Neural cell (in vitro differentiated cells): ENCODE measurements around the gene NTF4. TPM values are rescaled to one million over a fixed set of nuclear protein-coding genes. Genes with fewer than 3 reads are reported as not detected.

Experiments used
- H2AFZ ChIP-seq: fragments of 200-600, 300-800 bp; sonication (generic), shearing (Covaris generic); 2 replicates; pipeline ENCODE4 v1.6.0; 2014; ENCODE audit warnings: low read depth, mild to moderate bottlenecking, antibody characterized with exemption, low read length, moderate library complexity
- H3F3A ChIP-seq: fragments of 200-600 bp; shearing (Covaris generic); 2 replicates; pipeline ENCODE4 v1.6.1; 2016; ENCODE audit warnings: mild to moderate bottlenecking, moderate library complexity, mixed read lengths, antibody characterized with exemption, low read length; ENCODE audit not compliant: insufficient read depth, poor library complexity, severe bottlenecking
- H3K27ac ChIP-seq: fragments of 200-600, 300-800 bp; sonication (generic), shearing (Covaris generic); 2 replicates; pipeline ENCODE4 v1.5.1; 2014; ENCODE audit warnings: mild to moderate bottlenecking, low read length, moderate library complexity
- H3K27me3 ChIP-seq: fragments of 300-800, 200-600 bp; sonication (generic), shearing (Covaris generic); 2 replicates; pipeline ENCODE4 v1.6.0; 2014; ENCODE audit warnings: mild to moderate bottlenecking, low read depth, low read length, moderate library complexity; ENCODE audit not compliant: insufficient read depth
- H3K36me3 ChIP-seq: fragments of 300-800, 200-600 bp; sonication (generic), shearing (Covaris generic); 2 replicates; pipeline ENCODE4 v1.5.1; 2014; ENCODE audit warnings: mild to moderate bottlenecking, antibody characterized with exemption, low read length, moderate library complexity; ENCODE audit not compliant: insufficient read depth
- H3K4me2 ChIP-seq: fragments of 300-800, 200-600 bp; sonication (generic), shearing (Covaris generic); 2 replicates; pipeline ENCODE4 v1.6.0; 2014; ENCODE audit warnings: mild to moderate bottlenecking, low read length
- H3K4me3 ChIP-seq: fragments of 300-800, 200-600 bp; sonication (generic), shearing (Covaris generic); 2 replicates; pipeline ENCODE4 v1.5.1; 2014; ENCODE audit warnings: mild to moderate bottlenecking, low read length, moderate library complexity
- H3K79me2 ChIP-seq: fragments of 200-600 bp; shearing (Covaris generic); replicated peaks from 2 replicates; pipeline ENCODE4 v1.6.0; 2014; ENCODE audit warnings: mild to moderate bottlenecking, low read length, moderate library complexity; ENCODE audit not compliant: insufficient read depth
- H3K9ac ChIP-seq: fragments of 300-800, 200-600 bp; sonication (generic), shearing (Covaris generic); 2 replicates; pipeline ENCODE4 v1.6.1; 2016; ENCODE audit warnings: mild to moderate bottlenecking, low read length, mixed read lengths
- H3K9me2 ChIP-seq: fragments of 200-600 bp; shearing (Covaris generic); 2 replicates; pipeline ENCODE4 v1.6.1; 2016; ENCODE audit warnings: mild to moderate bottlenecking, low read length, mixed read lengths; ENCODE audit not compliant: insufficient read depth
- H3K9me3 ChIP-seq: fragments of 200-600, 300-800 bp; sonication (generic), shearing (Covaris generic); 2 replicates; pipeline ENCODE4 v1.6.1; 2016; ENCODE audit warnings: mild to moderate bottlenecking, mixed run types, low read length, moderate library complexity, mixed read lengths
- H4K20me1 ChIP-seq: fragments of 200-600 bp; shearing (Covaris generic); 2 replicates; pipeline ENCODE4 v1.6.1; 2016; ENCODE audit warnings: mild to moderate bottlenecking, mixed run types; ENCODE audit not compliant: insufficient read depth
- EP300 ChIP-seq: fragments of 450-650 bp; conservative IDR thresholded peaks from 2 replicates; pipeline ENCODE4 v1.6.1; 2014; ENCODE audit warnings: antibody characterized with exemption, mild to moderate bottlenecking, moderate library complexity; ENCODE audit not compliant: poor library complexity, severe bottlenecking
- EZH2 ChIP-seq: fragments of 200-600, 300-800 bp; shearing (Covaris generic), sonication (generic); IDR thresholded peaks from 2 replicates; pipeline ENCODE4 v1.6.1; 2014; ENCODE audit warnings: antibody characterized with exemption, low read length, borderline replicate concordance, mild to moderate bottlenecking; ENCODE audit not compliant: insufficient read depth, poor library complexity, severe bottlenecking
- MXI1 ChIP-seq: fragments of 450-650 bp; conservative IDR thresholded peaks from 2 replicates; pipeline ENCODE4 v1.6.1; 2014; ENCODE audit warnings: antibody characterized with exemption, mild to moderate bottlenecking; ENCODE audit not compliant: poor library complexity, severe bottlenecking
- POLR2AphosphoS5 ChIP-seq: IDR thresholded peaks from 2 replicates; pipeline ENCODE4 v1.6.1; 2012
- RAD21 ChIP-seq: fragments of 450-650 bp; conservative IDR thresholded peaks from 2 replicates; pipeline ENCODE4 v1.6.1; 2014; ENCODE audit warnings: antibody characterized with exemption, mild to moderate bottlenecking, moderate library complexity
- SMC3 ChIP-seq: fragments of 450-650 bp; conservative IDR thresholded peaks from 2 replicates; pipeline ENCODE4 v1.6.1; 2014; ENCODE audit warnings: antibody characterized with exemption, mild to moderate bottlenecking, moderate library complexity; ENCODE audit not compliant: poor library complexity
- TAF1 ChIP-seq: IDR thresholded peaks from 2 replicates; pipeline ENCODE4 v1.6.1; 2012; ENCODE audit warnings: low read depth
- polyA plus RNA-seq: library from polyadenylated mRNA; depleted of rRNA; stranded (reverse); fragments of >200 nt; gene quantifications from 2 replicates; pipeline ENCODE4 v1.2.3, GENCODE V29; 2014
- TF ChIP-seq, protein P1 (sequence below): fragments of 450-650 bp; IDR thresholded peaks from 2 replicates; pipeline ENCODE4 v1.5.1; 2014; ENCODE audit warnings: antibody characterized with exemption, mild to moderate bottlenecking, moderate library complexity; ENCODE audit not compliant: poor library complexity, severe bottlenecking
- TF ChIP-seq, protein P2 (sequence below): IDR thresholded peaks from 2 replicates; pipeline ENCODE4 v1.6.1; 2012; ENCODE audit warnings: borderline replicate concordance

NTF4 gene
- polyA plus RNA-seq, 1 donor from 2014 or later, result not detected

DNA sequence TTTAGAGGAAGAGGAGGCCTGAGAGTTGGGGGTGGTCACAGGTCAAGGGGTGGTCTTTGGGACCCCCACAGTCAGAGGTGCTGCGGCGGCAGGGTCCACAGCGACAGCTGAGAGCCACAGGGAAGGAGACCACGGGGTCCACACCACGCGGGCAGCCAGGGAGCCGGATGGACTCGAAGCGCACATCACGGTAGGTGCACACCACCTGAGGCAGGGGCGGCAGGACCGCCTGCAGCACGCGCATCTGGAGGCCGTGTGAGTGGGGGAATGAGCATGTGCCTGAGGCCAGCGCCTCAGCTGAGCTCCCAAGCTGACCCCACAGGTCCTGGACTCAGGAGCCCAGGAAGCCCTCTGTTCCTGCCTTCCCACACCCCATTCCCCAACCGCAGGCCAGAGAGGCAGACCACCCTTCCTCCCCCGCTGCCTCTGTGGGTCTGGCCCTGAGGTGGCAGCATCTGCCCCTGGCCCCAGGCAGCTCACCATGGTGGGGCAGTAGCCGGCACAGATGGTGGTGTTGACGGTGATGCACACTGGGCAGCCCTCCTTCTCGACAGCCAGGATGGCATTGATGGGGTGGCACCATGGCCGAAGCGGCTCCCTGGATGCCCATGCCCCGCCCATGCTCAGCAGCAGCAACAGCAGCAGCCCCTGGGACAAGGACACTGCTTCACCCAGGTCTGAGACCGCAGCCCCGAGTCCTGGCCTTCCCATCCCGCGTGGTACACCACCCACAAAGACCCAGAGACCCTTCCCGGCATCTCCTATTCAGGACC, 48.4 kb downstream of the NTF4 start:
- H3K27ac ChIP-seq, result no peak overlapping the region
- no peaks in the 10 kb centered on the region for H3K79me2 ChIP-seq
- no peaks in the 10 kb centered on the region for H3K9me3 ChIP-seq
- no peaks in the 10 kb centered on the region for H3K9me2 ChIP-seq
- H4K20me1 ChIP-seq, result no peaks in the 10 kb centered on the region
- H3K9ac ChIP-seq, result no peak overlapping the region
- H3K36me3 ChIP-seq, result no peaks in the 10 kb centered on the region
- no peaks in the 10 kb centered on the region for H3F3A ChIP-seq
- H2AFZ ChIP-seq, result no peak overlapping the region
- H3K27me3 ChIP-seq, result peaks cover 13% of the 10 kb centered on the region
- H3K4me2 ChIP-seq, result no peak overlapping the region
- no peak overlapping the region for H3K4me3 ChIP-seq
- no peak for TF ChIP-seq EP300
- no peak for TF ChIP-seq MXI1
- TF ChIP-seq, protein P1, sequence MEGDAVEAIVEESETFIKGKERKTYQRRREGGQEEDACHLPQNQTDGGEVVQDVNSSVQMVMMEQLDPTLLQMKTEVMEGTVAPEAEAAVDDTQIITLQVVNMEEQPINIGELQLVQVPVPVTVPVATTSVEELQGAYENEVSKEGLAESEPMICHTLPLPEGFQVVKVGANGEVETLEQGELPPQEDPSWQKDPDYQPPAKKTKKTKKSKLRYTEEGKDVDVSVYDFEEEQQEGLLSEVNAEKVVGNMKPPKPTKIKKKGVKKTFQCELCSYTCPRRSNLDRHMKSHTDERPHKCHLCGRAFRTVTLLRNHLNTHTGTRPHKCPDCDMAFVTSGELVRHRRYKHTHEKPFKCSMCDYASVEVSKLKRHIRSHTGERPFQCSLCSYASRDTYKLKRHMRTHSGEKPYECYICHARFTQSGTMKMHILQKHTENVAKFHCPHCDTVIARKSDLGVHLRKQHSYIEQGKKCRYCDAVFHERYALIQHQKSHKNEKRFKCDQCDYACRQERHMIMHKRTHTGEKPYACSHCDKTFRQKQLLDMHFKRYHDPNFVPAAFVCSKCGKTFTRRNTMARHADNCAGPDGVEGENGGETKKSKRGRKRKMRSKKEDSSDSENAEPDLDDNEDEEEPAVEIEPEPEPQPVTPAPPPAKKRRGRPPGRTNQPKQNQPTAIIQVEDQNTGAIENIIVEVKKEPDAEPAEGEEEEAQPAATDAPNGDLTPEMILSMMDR, result no peak
- no peak for TF ChIP-seq TAF1
- TF ChIP-seq, protein P2, sequence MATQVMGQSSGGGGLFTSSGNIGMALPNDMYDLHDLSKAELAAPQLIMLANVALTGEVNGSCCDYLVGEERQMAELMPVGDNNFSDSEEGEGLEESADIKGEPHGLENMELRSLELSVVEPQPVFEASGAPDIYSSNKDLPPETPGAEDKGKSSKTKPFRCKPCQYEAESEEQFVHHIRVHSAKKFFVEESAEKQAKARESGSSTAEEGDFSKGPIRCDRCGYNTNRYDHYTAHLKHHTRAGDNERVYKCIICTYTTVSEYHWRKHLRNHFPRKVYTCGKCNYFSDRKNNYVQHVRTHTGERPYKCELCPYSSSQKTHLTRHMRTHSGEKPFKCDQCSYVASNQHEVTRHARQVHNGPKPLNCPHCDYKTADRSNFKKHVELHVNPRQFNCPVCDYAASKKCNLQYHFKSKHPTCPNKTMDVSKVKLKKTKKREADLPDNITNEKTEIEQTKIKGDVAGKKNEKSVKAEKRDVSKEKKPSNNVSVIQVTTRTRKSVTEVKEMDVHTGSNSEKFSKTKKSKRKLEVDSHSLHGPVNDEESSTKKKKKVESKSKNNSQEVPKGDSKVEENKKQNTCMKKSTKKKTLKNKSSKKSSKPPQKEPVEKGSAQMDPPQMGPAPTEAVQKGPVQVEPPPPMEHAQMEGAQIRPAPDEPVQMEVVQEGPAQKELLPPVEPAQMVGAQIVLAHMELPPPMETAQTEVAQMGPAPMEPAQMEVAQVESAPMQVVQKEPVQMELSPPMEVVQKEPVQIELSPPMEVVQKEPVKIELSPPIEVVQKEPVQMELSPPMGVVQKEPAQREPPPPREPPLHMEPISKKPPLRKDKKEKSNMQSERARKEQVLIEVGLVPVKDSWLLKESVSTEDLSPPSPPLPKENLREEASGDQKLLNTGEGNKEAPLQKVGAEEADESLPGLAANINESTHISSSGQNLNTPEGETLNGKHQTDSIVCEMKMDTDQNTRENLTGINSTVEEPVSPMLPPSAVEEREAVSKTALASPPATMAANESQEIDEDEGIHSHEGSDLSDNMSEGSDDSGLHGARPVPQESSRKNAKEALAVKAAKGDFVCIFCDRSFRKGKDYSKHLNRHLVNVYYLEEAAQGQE, result no peak
- TF ChIP-seq POLR2AphosphoS5, result no peak
- no peak for TF ChIP-seq EZH2
- no peak for TF ChIP-seq RAD21
- TF ChIP-seq SMC3, result no peak

DNA sequence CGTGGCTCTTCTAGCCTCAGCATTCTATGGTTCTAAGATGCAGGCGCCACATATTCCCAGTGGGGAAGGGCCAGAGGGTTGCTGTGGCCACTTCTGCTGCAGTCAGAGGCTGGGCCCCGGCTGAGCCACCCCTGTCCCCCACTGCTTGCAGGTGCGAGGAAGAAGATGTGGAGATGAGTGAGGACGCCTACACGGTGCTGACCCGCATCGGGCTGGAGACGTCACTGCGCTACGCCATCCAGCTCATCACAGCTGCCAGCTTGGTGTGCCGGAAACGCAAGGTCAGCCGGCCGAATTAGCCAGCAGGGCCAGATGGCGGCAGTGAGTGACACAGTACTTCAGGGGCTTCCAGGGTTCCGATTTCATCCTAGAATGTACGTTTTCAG, 49.8 kb downstream of the NTF4 start:
- TF ChIP-seq, protein P2, result no peak
- TF ChIP-seq POLR2AphosphoS5 (no peak), SMC3 (no peak), EP300 (no peak), MXI1 (no peak), TAF1 (no peak), RAD21 (no peak), EZH2 (no peak)
- TF ChIP-seq, protein P1, result no peak
- Histone ChIP-seq H3K4me2 (no peak overlapping the region), H2AFZ (no peak overlapping the region), H3K9me2 (no peaks in the 10 kb centered on the region), H3K9ac (no peak overlapping the region), H3K36me3 (no peaks in the 10 kb centered on the region), H3F3A (no peaks in the 10 kb centered on the region), H3K9me3 (no peaks in the 10 kb centered on the region), H4K20me1 (no peaks in the 10 kb centered on the region), H3K79me2 (no peaks in the 10 kb centered on the region), H3K27me3 (peaks cover 13% of the 10 kb centered on the region), H3K4me3 (no peak overlapping the region), H3K27ac (no peak overlapping the region)
